ENCODE data around the gene TMEFF1. TPM values are rescaled to one million over a fixed set of nuclear protein-coding genes. Genes with fewer than 3 reads are reported as not detected.
"Not testable (repeated sequence)": the region's sequence is repeated elsewhere in the genome, so short reads cannot be mapped to it uniquely, and the experiment has no call there.

TMEFF1 gene
- polyA plus RNA-seq, 4 donors, result 0.30 to 0.90 TPM; not detected in 2

- H3K4me1 ChIP-seq (ENCODE audit: control insufficient read depth in 3 of 3, insufficient read depth in 2 of 3, low read depth in 1 of 3, low read length in 2 of 3), result peaks cover 0 to 8% (median 2%) of the 10 kb centered on the region in 3 donors
- peaks cover 0 to under 1% of the 10 kb centered on the region in 2 donors for H3K9me3 ChIP-seq (ENCODE audit: control insufficient read depth in 2 of 2, insufficient read depth in 1 of 2, low read depth in 1 of 2, low read length in 1 of 2)
- WGBS, 3 donors, result 95 to 96% (median 95%) methylated on average over 5 of the region's 5 CpGs
- H3K27me3 ChIP-seq (ENCODE audit: control insufficient read depth in 3 of 3, insufficient read depth in 3 of 3, low read length in 3 of 3), result no peaks in the 10 kb centered on the region
- no peak for FAIRE-seq
- H3K36me3 ChIP-seq (ENCODE audit: control insufficient read depth in 3 of 3, insufficient read depth in 2 of 3, low read depth in 1 of 3, low read length in 3 of 3), result no peaks in the 10 kb centered on the region
- no peak overlapping the region for H3K27ac ChIP-seq (ENCODE audit: low read depth in 1 of 3, low read length in 2 of 3)
- no peak overlapping the region for H3K4me3 ChIP-seq (ENCODE audit: low read depth in 1 of 3, low read length in 3 of 3)
- no peak for DNase-seq
Measured at GRCh38 chr9:100430286-100430940, 42.5 kb upstream of the TMEFF1 start.

- Histone ChIP-seq H3K36me3 (ENCODE audit: control insufficient read depth in 3 of 3, insufficient read depth in 2 of 3, low read depth in 1 of 3, low read length in 3 of 3) (peaks cover 0 to 2% (median 0%) of the 10 kb centered on the region in 3 donors), H3K4me3 (ENCODE audit: low read depth in 1 of 3, low read length in 3 of 3) (no peak overlapping the region), H3K4me1 (ENCODE audit: control insufficient read depth in 3 of 3, insufficient read depth in 2 of 3, low read depth in 1 of 3, low read length in 2 of 3) (peaks cover 0 to 8% (median 2%) of the 10 kb centered on the region in 3 donors), H3K9me3 (ENCODE audit: control insufficient read depth in 2 of 2, insufficient read depth in 1 of 2, low read depth in 1 of 2, low read length in 1 of 2) (peaks cover 0 to 2% of the 10 kb centered on the region in 2 donors), H3K27me3 (ENCODE audit: control insufficient read depth in 3 of 3, insufficient read depth in 3 of 3, low read length in 3 of 3) (no peaks in the 10 kb centered on the region), H3K27ac (ENCODE audit: low read depth in 1 of 3, low read length in 2 of 3) (no peak overlapping the region)
- WGBS, 3 donors, result 91 to 92% (median 92%) methylated on average over 5 of the region's 5 CpGs
- DNase-seq (no peak), FAIRE-seq (no peak)
Measured at GRCh38 chr9:100431886-100432285, 41.1 kb upstream of the TMEFF1 start.

GRCh38 chr9:100432736-100433135, 40.2 kb upstream of the TMEFF1 start:
- FAIRE-seq (no peak), DNase-seq (no peak)
- Histone ChIP-seq H3K27ac (ENCODE audit: low read depth in 1 of 3, low read length in 2 of 3) (no peak overlapping the region), H3K4me1 (ENCODE audit: control insufficient read depth in 3 of 3, insufficient read depth in 2 of 3, low read depth in 1 of 3, low read length in 2 of 3) (peaks cover 0 to 8% (median 2%) of the 10 kb centered on the region in 3 donors), H3K36me3 (ENCODE audit: control insufficient read depth in 3 of 3, insufficient read depth in 2 of 3, low read depth in 1 of 3, low read length in 3 of 3) (peaks cover 0 to 2% (median 0%) of the 10 kb centered on the region in 3 donors), H3K4me3 (ENCODE audit: low read depth in 1 of 3, low read length in 3 of 3) (no peak overlapping the region), H3K27me3 (ENCODE audit: control insufficient read depth in 3 of 3, insufficient read depth in 3 of 3, low read length in 3 of 3) (no peaks in the 10 kb centered on the region), H3K9me3 (ENCODE audit: control insufficient read depth in 2 of 2, insufficient read depth in 1 of 2, low read depth in 1 of 2, low read length in 1 of 2) (peaks cover 0 to 2% of the 10 kb centered on the region in 2 donors)
- 93 to 97% (median 94%) methylated on average over 3 of the region's 3 CpGs for WGBS, 3 donors

GRCh38 chr9:100436571-100436970, 36.4 kb upstream of the TMEFF1 start:
- no peak for FAIRE-seq
- 81 to 97% (median 95%) methylated on average over 7 of the region's 7 CpGs for WGBS, 3 donors

GRCh38 chr9:100437860-100438805, 34.8 kb upstream of the TMEFF1 start:
- no peaks in the 10 kb centered on the region for H3K27me3 ChIP-seq (ENCODE audit: control insufficient read depth in 3 of 3, insufficient read depth in 3 of 3, low read length in 3 of 3)
- H3K27ac ChIP-seq (ENCODE audit: low read depth in 1 of 3, low read length in 2 of 3), result no peak overlapping the region
- H3K4me1 ChIP-seq (ENCODE audit: control insufficient read depth in 3 of 3, insufficient read depth in 2 of 3, low read depth in 1 of 3, low read length in 2 of 3), result peaks cover 0 to 2% (median 0%) of the 10 kb centered on the region in 3 donors
- H3K36me3 ChIP-seq (ENCODE audit: control insufficient read depth in 3 of 3, insufficient read depth in 2 of 3, low read depth in 1 of 3, low read length in 3 of 3), result peaks cover 0 to 9% (median 2%) of the 10 kb centered on the region in 3 donors
- peaks cover 0 to 2% of the 10 kb centered on the region in 2 donors for H3K9me3 ChIP-seq (ENCODE audit: control insufficient read depth in 2 of 2, insufficient read depth in 1 of 2, low read depth in 1 of 2, low read length in 1 of 2)
- DNase-seq (peak; percentile 74 to 75), FAIRE-seq (no peak)
- no peak overlapping the region for H3K4me3 ChIP-seq (ENCODE audit: low read depth in 1 of 3, low read length in 3 of 3)
- WGBS, 3 donors, result 76 to 79% (median 77%) methylated on average over 1 of the region's 1 CpG

More at GRCh38 chr9:100436571-100436970, 36.4 kb upstream of the TMEFF1 start:
- Histone ChIP-seq H3K4me1 (ENCODE audit: control insufficient read depth in 3 of 3, insufficient read depth in 2 of 3, low read depth in 1 of 3, low read length in 2 of 3) (peaks cover 0 to 2% (median 0%) of the 10 kb centered on the region in 3 donors), H3K27ac (ENCODE audit: low read depth in 1 of 3, low read length in 2 of 3) (no peak overlapping the region), H3K27me3 (ENCODE audit: control insufficient read depth in 3 of 3, insufficient read depth in 3 of 3, low read length in 3 of 3) (no peaks in the 10 kb centered on the region), H3K36me3 (ENCODE audit: control insufficient read depth in 3 of 3, insufficient read depth in 2 of 3, low read depth in 1 of 3, low read length in 3 of 3) (peaks cover 0 to 2% (median 0%) of the 10 kb centered on the region in 3 donors), H3K9me3 (ENCODE audit: control insufficient read depth in 2 of 2, insufficient read depth in 1 of 2, low read depth in 1 of 2, low read length in 1 of 2) (peaks cover 0 to 2% of the 10 kb centered on the region in 2 donors), H3K4me3 (ENCODE audit: low read depth in 1 of 3, low read length in 3 of 3) (no peak overlapping the region)
- DNase-seq, result no peak

- Histone ChIP-seq H3K9me3 (ENCODE audit: control insufficient read depth in 2 of 2, insufficient read depth in 1 of 2, low read depth in 1 of 2, low read length in 1 of 2) (peaks cover 0 to 2% of the 10 kb centered on the region in 2 donors), H3K27me3 (ENCODE audit: control insufficient read depth in 3 of 3, insufficient read depth in 3 of 3, low read length in 3 of 3) (no peaks in the 10 kb centered on the region), H3K4me1 (ENCODE audit: control insufficient read depth in 3 of 3, insufficient read depth in 2 of 3, low read depth in 1 of 3, low read length in 2 of 3) (peaks cover 0 to 2% (median 0%) of the 10 kb centered on the region in 3 donors), H3K4me3 (ENCODE audit: low read depth in 1 of 3, low read length in 3 of 3) (no peak overlapping the region), H3K27ac (ENCODE audit: low read depth in 1 of 3, low read length in 2 of 3) (no peak overlapping the region), H3K36me3 (ENCODE audit: control insufficient read depth in 3 of 3, insufficient read depth in 2 of 3, low read depth in 1 of 3, low read length in 3 of 3) (peaks cover 0 to 9% (median 2%) of the 10 kb centered on the region in 3 donors)
- WGBS, 3 donors, result 92 to 96% (median 92%) methylated on average over 3 of the region's 3 CpGs
- FAIRE-seq (no peak), DNase-seq (peak in 1 of 2 donors; percentile 20)
Measured at GRCh38 chr9:100440071-100440470, 32.9 kb upstream of the TMEFF1 start.

- not testable (repeated sequence) for H3K9me3 ChIP-seq (ENCODE audit: control insufficient read depth in 2 of 2, insufficient read depth in 1 of 2, low read depth in 1 of 2, low read length in 1 of 2); H3K4me1 ChIP-seq (ENCODE audit: control insufficient read depth in 3 of 3, insufficient read depth in 2 of 3, low read depth in 1 of 3, low read length in 2 of 3); H3K27ac ChIP-seq (ENCODE audit: low read depth in 1 of 3, low read length in 2 of 3); FAIRE-seq; DNase-seq; H3K4me3 ChIP-seq (ENCODE audit: low read depth in 1 of 3, low read length in 3 of 3); H3K36me3 ChIP-seq (ENCODE audit: control insufficient read depth in 3 of 3, insufficient read depth in 2 of 3, low read depth in 1 of 3, low read length in 3 of 3); H3K27me3 ChIP-seq (ENCODE audit: control insufficient read depth in 3 of 3, insufficient read depth in 3 of 3, low read length in 3 of 3)
- 84 to 90% (median 87%) methylated on average over 5 of the region's 5 CpGs for WGBS, 3 donors
Measured at GRCh38 chr9:100440487-100440886, 32.5 kb upstream of the TMEFF1 start.

- H3K27me3 ChIP-seq (ENCODE audit: control insufficient read depth in 3 of 3, insufficient read depth in 3 of 3, low read length in 3 of 3), result no peaks in the 10 kb centered on the region
- H3K27ac ChIP-seq (ENCODE audit: low read depth in 1 of 3, low read length in 2 of 3), result no peak overlapping the region
- peaks cover 0 to 7% (median 2%) of the 10 kb centered on the region in 3 donors for H3K36me3 ChIP-seq (ENCODE audit: control insufficient read depth in 3 of 3, insufficient read depth in 2 of 3, low read depth in 1 of 3, low read length in 3 of 3)
- peaks cover 0 to 2% (median 0%) of the 10 kb centered on the region in 3 donors for H3K4me1 ChIP-seq (ENCODE audit: control insufficient read depth in 3 of 3, insufficient read depth in 2 of 3, low read depth in 1 of 3, low read length in 2 of 3)
- H3K4me3 ChIP-seq (ENCODE audit: low read depth in 1 of 3, low read length in 3 of 3), result no peak overlapping the region
- FAIRE-seq (no peak), DNase-seq (no peak)
- no peaks in the 10 kb centered on the region for H3K9me3 ChIP-seq (ENCODE audit: control insufficient read depth in 2 of 2, insufficient read depth in 1 of 2, low read depth in 1 of 2, low read length in 1 of 2)
- WGBS, 3 donors, result 84 to 96% (median 93%) methylated on average over 19 of the region's 19 CpGs
Measured at GRCh38 chr9:100441911-100442361, 31.0 kb upstream of the TMEFF1 start.
